Medulla oblongata (tissue), 1 donor: ENCODE data around the gene JAK3.

Experiments
- DNase-seq: peaks from one replicate; pipeline ENCODE4 v3.0.0-alpha.2; 2015; ENCODE audit errors: extremely low spot score

Gene JAK3

GRCh38 chr19:17865364-17866311 is 17.9 kb upstream of the JAK3 start:
- no peak for DNase-seq

DNA sequence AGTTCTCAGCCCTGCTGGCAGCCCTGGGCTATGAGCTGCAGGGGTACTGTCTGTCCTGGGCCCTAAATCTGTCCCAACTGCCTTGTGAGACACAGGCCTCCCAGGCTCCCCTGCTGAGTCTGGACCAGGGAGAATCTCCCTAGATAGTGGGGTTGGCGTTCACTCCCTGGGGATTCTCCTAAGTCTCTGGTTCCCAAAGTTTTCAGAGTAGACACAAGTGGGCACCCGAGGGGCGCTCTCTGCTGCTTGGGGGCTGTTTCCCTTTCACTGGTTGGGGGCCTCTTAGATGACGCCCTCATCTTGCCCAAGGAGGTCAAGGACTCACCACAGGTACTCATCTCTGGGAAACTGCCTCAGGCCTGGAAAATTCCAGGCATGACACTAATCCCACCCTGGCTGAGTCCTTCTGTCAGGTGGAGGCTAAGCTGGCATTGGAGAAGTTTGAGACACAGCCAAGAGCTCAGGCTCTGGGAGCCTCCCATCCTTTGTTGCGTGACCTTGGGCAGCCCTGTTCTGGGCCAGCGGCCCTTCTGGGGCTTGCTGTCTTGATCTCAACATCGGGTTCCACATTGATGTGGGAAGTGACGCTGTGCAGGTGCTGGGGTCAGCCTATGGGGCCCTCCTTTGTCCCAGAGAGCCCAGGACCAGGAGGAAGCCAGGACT is 15.9 kb upstream of the JAK3 start:
- DNase-seq, result no peak

- no peak for DNase-seq
Measured at GRCh38 chr19:17862711-17863519, 15.1 kb upstream of the JAK3 start.

DNA sequence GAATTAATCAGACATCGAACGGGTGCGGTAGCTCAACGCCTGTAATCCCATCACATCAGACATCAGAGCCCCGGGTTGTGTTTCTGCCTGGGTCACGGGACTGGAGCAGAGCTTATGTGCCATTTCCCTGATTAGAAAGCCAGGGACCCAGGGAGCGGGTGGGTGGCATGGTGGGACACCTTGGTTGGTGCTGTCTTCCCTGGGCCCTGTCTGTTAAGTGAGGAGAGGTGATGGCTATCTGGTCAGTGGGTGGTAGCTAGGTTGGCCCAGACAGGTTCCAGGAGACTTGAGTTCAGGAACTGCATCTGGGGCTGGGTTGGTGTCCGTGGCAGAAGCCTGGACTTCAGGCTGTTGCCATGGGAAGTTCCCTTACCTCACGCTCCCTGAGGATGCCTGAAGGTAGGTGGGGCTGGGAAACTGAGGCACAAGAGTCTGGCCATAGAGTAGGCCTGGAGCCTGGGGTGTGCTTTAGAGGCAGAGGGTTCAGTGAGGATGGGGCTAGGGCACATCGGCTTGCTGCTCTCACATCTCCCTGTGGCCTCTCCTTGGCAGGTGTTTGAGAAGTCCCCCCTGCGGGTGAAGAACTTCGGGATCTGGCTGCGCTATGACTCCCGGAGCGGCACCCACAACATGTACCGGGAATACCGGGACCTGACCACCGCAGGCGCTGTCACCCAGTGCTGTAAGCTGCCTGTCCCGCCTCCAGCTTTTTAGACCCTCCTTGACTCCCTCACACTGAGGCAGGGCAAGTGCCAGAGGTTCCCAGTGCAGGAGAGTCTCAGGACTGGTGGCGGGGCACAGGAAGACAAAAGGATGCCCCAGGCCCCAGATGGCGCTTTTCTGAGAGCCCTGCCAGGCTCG is 14.0 kb upstream of the JAK3 start:
- no peak for DNase-seq

- no peak for DNase-seq
Measured at GRCh38 chr19:17860993-17861360, 13.2 kb upstream of the JAK3 start.

GRCh38 chr19:17860331-17860992 is 12.7 kb upstream of the JAK3 start:
- no peak for DNase-seq

GRCh38 chr19:17859533-17860330 is 11.9 kb upstream of the JAK3 start, which contains the start of gene RPL18A:
TSS of gene RPL18A (plus strand) at chr19:17859910. CDS start at chr19:17859957, 47 bp downstream.
- DNase-seq, result peak; percentile 100

DNA sequence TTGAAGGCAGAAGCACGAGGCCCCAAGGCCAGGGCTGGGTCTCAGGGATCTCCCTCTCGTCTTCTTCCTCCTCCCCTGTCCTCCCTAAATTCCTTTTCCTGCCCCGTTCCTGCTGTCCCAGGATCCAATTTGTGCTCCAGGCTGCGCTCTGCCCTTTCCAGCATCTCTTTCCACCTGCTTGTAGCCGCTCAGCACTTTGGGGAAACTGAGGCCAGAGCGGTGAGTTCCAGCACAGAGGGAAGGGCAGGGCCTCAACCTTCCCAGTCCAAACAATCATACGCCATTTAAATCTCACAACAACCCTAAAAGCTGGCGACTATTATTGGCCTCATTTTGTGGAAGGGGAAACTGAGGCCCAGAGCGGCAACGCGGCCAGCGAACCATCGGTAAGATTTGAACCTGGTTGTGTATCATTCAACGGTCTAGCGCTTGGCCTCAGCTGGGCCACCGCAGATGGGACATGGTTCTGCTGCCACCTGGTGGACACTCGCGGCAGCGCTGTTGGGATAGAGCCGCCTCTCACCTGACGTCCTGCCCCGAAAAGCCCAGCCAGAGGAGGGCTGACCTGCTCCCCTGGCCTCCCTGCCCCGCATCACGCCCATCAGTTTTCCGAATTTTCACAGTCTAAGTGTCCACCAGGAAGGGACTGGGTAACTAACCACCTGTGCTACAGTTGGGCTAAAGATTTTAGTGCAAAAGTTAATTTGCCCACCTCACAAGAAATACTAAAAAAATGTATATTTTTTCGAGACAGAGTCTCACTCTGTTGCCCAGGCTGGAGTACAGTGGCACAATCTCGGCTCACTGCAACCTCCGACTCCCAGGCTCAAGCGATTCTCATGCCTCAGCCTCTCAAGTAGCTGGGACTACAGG is 7.7 kb upstream of the JAK3 start:
- peak; percentile 82 for DNase-seq

GRCh38 chr19:17854061-17854460 is 6.3 kb upstream of the JAK3 start:
- no peak for DNase-seq

GRCh38 chr19:17848595-17849292 is 962 bp upstream of the JAK3 start:
- no peak for DNase-seq

GRCh38 chr19:17846146-17846545 is 1.6 kb downstream of the JAK3 start:
- DNase-seq, result no peak

DNA sequence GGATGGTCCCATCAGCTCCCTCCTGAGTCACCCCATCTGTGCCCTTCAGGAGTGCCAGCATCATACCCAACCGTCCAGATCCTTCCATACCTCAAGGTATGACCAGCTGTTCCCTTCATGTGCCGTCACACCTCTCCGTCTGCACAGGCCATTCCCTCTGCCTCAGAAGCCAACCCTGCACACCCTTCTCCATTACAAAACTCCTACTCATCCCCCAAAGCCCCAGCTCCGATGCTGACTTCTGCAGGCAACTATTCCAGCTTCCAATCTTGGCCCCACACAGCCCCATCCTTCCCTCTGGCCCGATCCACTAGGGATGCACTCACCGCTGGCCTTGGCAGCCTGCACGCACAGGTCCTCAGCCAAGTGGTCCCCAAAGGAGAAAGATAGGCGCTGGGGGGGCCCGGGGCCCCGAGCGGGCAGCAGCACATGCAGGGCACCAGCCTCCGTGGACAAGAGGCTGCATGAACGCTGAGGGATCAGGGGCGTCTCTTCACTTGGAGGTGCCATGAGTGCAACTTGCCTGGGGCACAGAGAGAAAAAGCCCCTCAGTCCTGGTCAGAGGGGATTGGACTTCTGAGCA is 3.8 kb downstream of the JAK3 start:
- no peak for DNase-seq

DNA sequence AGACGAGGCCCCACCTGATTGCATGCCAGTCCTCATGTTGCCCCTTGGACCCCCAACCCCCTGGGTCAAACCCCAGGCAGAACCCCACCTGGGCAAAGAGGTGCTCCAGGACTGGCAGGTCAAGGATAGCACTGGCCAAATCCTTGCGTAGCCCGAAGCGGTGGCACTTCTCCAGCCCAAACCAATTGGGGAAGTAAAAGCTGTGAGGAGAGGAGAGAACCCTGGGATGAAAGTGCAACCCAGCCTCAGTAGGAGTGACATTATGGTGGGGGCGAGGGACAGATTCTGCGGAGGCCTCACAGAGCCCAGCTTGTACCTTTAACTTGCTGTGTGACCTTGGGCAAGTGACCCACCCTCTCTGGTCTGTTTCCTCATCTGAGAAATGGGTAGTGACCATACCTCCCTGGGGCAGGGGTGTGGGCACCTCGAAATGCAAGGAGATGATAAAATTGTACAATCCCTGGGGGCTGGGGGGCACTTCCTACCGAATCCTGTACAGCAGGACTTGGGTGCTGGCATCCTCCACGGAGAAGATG is 4.4 kb downstream of the JAK3 start:
- DNase-seq, result no peak

DNA sequence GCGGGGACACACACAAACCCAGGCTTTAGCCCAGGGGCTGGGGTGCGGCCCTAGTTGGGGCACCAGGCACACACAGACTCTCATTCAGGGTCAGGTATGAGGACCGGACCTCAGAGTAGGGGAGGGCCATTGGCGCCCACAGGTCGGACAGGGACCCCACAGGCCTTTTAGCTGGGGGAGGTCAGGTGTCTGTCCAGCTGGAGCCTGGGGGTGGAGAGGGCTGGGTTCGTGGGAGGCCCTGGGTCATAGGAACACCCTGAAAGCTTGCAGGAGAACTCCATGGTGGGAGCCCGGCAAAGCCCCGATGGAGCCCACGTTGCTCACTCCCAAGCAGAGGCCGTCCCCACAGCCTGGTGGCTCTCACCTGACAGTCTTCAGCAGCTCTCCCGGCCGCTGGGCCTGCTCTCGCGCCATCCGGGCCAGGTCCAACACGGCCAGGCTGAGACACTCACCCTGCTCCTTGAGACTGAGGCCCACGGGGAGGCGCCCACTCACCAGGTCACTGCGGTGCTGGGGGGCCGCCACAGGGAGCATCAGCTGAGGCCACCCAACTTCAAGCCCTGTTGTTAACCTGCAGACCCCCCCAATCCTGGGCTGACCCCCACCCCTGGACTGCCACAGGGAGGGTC is 5.0 kb downstream of the JAK3 start:
- no peak for DNase-seq

GRCh38 chr19:17841810-17842662 is 5.7 kb downstream of the JAK3 start:
- DNase-seq, result peak; percentile 24

DNA sequence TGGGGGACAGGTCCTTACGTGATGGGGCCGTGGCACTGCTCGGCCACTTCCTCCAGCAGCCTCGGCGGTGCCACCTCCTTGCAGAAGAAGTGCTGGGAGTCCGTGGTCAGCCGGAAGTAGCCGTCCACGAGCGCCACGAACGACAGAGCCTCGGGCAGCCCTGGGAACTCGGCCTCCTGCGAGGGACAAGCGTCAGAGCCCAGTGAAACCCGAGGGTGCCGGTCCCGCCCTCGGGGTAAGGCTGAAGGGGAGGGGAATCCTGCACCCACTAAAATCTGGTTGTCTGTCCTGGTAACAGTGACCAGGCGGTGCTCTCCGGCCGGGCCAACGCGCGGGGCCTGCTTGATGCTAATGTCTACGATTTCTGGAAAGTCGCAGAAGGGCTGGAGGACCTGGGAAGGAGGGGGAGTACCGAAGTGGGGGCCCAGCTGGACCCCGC is 6.4 kb downstream of the JAK3 start:
- no peak for DNase-seq
